Measurements from ENCODE around the gene SUSD4.

Gene SUSD4

DNA sequence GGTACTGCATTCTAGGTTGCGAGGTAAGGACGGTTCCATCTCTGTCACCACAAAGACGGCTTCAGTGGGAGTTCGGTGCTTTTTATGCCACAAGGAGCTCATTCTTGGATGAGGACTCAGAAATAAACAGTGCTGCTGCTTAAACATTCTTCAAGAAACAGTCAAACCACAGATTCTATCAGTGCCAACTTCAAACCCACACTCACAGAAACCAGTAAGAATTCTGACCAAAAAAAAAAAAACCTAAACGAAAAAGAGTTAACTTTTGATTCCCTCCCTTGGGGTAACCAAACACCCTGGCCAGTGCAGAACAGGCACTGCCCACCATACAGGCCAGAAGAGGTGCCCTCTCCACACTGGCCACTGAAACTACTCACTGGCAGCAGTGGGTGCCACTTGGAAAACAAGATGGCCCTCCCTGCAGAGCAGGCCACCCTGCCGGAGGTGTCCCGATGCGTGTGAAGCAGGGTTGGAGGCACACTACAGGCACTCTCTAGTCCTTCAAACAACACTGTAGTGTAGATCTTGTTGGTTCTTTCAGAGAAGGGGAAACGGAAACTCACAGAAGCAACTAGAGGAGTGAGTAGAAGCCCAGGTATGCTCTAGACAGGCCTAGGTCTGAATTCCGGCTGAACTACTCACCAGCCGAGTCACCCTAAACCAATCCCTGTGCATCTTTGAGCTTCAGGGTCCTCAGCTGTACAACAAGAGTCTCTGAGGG, 133.7 kb downstream of the SUSD4 start:
- no peak for DNase-seq (ENCODE audit: low read depth in 3 of 3)

DNA sequence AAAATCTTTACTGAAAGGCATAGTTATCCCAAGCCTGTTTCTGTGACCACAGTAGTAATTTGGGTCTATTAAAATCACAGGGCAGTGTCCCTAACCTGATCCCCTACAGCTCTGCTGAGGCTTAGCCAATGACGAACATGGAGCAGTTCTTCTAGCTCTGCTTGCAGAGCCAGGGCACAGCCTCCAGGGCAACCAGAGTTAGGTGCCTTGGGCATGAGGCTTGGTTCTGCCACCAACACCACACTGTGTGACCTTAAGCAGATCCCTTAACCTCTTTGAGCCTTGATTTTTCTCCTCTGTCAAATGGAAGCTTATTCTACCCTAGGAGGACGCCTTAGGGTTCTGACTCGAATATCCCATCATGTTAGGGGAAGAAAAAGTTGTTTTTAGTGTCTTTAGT, 134.2 kb downstream of the SUSD4 start:
- no peak for DNase-seq (ENCODE audit: low read depth in 3 of 3)

DNA sequence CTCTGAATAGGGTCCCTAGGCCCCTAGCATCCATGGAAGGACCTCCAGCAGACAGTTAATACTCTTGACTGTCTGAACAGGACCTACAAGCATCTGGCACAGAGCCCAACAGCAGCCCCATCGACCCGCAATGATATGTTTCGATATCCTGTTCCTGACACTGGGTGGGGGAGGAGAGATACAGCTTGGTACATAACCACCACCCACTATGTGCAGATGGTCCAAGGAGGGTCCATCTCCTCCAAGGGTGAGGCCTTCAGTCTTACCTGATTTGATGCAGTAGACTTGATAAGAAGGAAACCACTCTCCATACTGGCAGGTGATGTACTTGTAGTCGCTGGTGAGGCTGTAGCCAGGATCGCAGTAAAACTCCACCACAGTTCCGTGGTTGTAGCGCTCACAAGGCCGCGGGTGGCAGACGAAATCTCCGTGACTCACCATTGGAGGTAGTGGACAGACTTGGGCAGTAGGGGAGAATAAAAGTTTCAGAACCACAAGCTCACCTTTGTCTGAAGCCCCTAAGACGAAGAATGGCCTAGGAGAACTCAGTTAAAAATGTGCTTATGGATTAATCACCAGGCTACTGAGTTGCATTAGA, 134.9 kb downstream of the SUSD4 start:
- no peak for DNase-seq (ENCODE audit: low read depth in 3 of 3)

DNA sequence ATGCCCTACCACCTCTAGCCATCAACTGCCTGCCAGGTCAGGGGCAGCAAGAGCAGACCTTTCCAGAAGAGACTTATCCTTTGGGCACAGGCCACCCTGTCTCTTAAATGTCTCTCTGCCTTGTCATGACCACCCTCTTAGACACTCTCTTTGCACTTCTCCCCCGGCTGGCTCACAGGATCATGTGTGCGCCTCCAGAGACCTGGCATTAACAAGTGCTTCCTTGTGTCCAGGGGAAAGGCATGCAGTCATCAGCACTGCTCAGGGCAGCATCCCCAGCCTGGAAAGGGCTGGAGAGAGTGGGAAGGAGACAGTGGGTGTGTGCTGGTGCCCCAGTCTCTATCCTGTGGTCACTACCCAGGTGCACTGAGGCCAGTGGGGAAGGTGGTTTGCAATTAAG, 135.8 kb downstream of the SUSD4 start:
- DNase-seq (ENCODE audit: low read depth in 3 of 3), result no peak

DNA sequence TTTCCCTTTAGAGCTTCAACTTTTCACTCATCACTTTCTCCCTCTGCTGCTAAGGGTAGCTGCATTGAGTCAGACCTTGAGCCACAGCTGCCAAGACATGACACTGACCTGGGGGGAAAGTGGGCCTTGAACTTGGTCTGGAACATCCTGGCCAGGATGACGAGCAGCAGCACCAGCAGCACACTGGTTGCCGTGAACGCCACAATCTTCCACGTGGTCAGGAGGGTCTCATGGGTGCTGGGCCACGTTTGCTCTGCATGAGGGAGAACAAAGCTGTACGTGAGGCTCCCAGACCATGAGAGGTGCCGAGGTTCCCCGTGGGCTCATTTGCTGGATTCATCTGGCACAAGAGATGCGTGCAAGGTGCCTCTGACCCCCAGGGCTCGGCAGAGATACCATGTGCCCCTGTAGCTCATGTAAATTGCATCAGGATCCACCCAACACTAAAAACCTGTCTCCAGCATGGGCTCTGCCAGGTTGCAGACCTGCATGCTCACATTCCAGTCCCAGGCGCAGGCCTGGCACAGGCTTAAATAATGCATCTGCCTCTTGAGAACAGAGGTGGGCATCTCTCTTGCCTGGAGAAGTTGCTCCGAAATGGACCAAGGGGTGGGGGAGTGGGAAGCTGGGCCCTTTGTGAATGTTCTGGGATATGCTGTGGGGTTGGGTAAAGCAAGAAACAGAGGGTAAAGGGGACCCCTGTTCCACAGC, 136.3 kb downstream of the SUSD4 start:
- DNase-seq (ENCODE audit: low read depth in 3 of 3), result no peak

DNA sequence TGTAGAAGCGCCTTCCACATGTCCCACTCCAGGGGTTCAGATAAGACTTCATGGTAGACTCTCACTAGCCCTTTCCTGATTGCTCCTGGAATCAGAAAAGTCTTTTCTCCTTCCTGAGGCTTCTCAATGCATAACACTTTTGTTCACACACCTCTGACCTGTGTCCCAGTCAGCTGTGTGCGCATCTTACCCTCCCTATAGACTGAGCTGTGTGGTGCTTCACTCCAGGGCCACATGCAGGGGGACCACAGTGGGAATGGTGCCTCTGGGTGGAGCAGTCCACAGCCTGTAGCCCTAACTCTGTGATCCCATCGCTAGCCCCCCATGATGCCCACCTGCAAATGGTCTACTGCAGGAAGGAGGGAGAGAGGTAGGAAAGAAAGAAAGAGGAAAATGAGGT, 136.9 kb downstream of the SUSD4 start:
- no peak for DNase-seq (ENCODE audit: low read depth in 3 of 3)

DNA sequence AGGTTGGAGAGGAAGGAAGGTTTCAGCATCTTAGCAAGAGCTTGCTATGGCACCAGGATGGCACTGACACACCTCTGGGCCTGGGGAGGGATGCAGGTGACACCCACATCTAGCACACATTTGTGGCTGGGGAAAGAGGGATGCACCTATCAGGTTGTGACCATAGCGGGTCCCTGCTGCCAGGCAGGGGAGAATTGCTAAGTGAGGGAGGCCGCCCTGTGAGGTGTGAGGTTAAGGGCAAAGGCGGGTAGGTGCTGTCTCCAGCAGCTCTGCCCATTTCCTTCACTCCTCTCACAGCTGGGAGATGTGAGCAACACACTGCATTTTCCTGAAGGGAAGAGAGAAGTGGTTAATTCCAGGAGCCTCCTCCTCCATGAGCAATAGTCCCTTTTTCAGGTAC, 137.7 kb downstream of the SUSD4 start:
- DNase-seq (ENCODE audit: low read depth in 3 of 3), result no peak

DNA sequence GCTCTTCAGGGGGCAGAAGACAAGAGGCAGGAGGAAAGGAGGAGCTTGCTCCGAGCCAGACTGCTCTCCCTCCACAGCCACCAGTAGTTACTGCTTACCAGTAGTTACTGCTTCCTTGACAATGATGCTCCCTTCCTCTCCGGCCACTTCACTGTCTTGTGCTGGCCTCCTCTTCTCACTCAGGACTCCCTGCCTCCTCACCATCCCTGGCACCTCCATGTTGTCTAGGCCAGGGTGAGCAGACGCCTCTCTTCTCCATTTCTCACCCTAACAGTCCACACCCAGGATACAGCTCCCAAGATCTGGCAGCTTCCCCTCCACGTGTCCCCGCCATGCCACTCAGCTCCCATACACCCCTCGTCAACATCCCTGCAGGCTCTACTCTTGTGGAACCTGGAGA, 138.5 kb downstream of the SUSD4 start:
- no peak for DNase-seq (ENCODE audit: low read depth in 3 of 3)

DNA sequence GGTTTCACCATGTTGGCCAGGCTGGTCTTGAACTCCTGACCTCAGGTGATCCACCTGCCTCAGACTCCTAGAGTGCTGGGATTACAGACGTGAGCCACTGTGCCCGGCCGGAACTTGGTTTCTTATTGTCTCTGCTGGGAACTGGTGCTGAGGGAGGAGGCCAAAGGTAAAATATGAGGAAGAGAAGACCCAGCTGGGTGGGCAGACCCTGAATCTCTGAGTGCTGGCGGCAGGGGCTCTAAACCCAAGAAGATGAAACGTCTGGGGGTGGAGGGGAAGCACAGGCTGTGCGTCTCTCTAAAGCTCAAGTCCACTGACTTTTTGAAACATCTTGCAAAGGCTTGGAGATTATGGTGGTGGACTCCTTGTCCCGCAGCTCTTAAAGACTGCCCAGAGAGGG, 138.9 kb downstream of the SUSD4 start:
- no peak for DNase-seq (ENCODE audit: low read depth in 3 of 3)

DNA sequence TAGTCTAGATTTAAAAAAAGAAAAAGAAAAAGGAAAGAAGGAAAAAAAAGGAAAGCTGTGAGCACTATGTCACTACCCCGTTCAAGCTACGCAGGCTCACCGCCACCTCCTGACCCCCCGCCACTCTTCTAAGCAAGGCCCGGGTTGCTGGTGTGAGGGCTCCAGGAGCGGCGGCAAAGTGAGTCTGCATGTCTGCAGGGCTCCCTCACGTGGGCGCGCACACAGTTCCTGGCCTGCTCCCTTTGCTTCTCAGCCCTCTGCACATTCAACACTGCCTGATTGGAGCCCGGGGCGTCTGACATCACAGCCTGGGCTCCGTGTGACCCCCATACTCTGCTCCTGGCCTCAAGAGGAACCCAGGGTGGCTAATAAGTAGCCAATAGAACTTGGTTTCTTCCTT, 139.5 kb downstream of the SUSD4 start:
- no peak for DNase-seq (ENCODE audit: low read depth in 3 of 3)

DNA sequence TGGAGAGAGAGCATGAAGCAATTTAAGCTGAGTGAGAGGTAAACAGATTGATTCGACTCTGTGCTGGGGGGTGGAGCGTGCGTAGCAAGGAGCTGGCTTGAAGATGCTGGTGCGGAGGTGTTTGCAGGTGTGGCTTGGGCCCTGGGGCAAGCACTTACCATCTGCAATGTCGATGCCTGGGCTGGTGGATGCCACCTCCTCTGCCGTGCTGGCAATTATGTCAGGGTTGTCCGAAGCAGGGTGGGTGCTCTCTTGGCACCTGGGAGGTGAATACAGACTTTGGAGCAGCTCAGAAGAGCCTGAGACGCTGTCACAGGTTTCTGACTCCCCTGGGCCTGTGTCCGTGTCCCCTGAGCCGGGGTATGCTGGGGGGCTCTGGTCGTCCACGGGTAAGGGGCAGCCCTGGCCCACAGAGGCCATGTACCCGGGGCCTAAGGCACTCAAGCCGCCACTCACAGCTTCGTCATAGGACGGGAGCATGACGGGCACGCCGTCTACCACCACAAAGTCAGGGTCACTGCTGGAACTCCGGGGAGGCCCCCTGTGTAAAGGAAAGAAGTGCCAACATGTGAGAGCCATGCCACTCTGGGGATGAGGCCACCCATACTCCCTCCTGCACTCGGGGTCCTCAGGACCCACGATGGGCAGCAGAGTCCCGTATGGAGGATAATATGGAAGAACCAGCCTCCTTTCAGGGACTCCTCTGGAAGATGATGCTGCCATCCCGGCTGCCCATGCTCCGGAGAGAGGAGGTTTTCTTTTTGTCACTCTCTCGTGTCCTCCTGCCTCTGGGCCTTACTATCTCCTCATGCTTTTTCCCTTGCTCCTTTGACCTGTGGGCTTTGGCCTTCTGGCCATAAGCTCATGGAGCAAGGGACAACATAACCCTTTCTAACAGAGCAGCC, 140.6 kb downstream of the SUSD4 start:
- DNase-seq (ENCODE audit: low read depth in 3 of 3), result no peak

DNA sequence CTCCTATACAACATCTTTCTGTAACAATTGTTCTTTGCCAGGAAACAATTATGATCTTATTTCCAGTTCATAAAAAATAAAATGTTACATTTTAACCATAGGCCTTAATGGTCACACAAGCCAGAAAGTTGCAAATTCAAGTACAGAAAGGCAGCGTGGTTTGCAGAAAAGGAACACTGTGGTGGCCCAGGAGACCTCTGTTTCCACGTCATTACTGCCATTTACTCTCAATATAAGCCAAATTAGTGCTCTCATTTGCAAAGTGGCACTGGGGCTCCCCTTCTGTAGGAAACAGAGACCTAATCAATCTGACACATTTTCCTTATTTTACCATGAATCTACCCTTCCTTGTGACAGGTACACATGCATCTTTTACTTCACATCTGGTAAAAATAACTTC, 141.6 kb downstream of the SUSD4 start:
- DNase-seq (ENCODE audit: low read depth in 3 of 3), result no peak

DNA sequence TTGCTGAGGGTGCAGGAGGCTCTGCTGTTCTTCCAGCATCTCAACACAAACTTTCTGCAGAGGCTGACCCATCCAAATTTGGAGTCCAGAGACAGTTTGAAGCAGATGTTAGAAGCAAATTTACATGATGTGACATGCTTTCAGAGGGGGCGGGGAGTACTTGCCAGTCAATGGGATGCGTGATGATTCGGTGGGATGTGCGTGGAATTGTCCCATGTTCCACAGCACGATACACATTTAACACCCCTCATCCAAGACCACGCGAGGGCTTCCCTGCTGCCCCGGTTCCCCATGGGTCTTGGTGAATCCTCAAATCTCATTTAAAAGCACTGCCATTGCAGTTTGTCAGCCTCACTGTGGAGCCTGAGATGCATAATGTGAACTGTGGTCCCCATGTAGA, 142.3 kb downstream of the SUSD4 start:
- no peak for DNase-seq (ENCODE audit: low read depth in 3 of 3)

DNA sequence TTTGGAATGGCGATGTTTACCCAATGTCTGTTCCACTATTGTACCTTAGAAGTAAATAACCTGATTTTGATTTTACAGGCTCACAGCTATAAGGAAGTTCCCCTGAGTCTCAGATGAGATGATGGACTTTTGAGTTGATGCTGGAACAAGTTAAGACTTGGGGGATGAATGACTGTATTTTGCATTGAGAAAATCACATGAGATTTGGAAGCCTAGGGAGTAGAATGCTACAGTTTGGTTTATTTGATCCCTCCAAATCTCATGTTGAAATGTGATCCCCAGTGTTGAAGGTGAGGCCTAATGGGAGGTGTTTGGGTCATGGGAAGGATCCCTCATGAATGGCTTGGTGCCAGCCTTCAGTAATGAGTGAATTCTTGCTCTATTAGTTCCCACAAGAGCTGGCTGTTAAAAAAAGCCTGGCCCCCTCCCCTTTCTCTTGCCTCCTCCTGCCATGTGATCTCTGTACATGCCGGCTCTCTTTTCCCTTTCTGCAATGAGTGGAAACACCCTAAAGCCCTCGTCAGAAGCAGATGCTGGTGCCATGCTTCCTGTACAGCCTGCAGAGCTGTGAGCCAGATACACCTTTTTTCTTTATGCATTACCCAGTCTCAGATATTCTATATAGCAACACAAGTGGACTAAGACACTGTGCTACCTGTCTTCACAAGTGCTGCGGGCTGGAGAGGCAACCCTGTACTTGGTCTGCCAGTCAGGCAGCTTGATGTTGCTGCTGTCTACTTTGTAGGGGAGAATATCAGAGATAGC, 143.9 kb downstream of the SUSD4 start:
- no peak for DNase-seq (ENCODE audit: low read depth in 3 of 3)

DNA sequence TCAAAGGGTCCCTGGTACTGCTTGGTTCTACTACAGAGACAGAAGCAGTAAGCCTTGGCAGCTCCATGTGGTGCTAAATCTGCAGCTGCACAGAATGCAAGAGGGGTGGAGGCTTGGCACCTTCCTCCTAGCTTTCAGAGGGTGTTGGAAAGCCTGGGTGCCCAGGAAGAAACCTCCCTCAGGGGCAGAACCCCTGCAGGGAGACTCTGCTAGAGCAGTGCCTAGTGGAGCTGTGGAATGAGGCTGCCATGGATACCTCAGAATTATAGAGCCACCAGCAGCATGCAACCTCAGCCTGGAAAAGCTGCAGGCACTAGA, 144.7 kb downstream of the SUSD4 start:
- DNase-seq (ENCODE audit: low read depth in 3 of 3), result no peak

DNA sequence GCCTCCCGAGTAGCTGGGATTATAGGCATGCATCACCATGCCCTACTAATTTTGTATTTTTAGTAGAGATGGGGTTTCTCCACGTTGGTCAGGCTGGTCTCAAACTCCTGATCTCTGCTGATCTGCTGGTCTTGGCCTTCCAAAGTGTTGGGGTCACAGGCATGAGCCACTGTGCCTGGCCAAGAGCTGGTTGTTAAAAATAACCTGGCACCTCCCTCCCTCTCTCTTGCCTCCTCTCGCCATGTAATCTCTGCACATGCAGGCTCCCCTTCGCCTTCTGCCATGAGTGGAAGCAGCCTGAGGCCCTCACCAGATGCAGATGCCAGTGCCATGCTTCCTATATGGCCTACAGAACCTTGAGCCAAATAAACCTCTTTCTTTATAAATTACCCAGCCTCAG, 146.2 kb downstream of the SUSD4 start:
- no peak for DNase-seq (ENCODE audit: low read depth in 3 of 3)

DNA sequence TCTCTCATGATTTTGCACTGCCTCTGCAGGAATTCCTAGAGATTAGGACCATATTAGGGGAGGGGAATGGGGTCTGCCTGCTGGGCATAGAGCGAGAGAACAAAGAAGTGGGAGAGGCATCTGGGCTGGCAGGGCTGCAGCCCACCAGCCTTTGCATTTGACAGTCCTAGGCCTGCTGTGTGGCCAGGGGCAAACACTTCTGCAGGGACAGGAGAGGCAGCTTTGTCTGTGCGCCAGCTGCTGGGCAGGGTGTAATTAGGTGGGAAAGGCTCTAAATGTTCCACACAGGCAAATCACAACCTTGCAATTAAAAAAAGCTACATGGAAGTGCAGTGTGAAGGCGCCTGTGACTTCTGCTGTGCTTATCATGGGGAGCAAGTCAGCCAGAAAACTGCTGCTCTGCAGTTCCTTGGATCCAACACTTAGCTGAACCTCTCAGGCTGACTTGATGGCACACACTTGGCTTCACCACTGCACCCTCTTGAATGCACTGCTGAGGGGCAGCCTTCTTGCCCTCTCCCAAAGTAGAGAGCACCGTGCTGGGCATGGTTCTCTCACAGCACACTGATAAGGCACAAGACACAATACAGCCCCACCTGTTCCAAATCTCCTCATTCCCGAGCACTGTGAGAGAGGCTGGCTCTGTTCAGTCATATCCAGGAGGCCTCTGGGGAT, 147.3 kb downstream of the SUSD4 start:
- no peak for DNase-seq (ENCODE audit: low read depth in 3 of 3)

DNA sequence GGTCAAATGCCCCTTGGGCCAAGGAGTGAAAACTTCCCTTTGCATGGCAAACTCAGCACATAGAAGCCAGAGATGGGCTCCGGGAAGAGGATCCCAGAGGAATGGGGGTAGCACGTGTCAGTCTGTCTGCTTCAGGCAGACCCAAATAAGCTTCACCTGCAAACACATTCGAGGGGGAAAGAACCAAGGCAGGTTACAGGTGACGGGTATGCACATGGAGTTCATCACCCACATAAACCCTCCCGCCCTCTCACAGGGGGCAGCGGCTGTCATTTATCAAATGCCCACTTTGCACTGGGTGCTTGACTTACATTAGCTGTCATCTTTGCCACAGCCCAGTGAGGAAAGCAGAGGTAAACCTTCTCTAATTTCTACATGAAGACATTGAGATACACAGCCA, 147.9 kb downstream of the SUSD4 start:
- DNase-seq (ENCODE audit: low read depth in 3 of 3), result no peak

DNA sequence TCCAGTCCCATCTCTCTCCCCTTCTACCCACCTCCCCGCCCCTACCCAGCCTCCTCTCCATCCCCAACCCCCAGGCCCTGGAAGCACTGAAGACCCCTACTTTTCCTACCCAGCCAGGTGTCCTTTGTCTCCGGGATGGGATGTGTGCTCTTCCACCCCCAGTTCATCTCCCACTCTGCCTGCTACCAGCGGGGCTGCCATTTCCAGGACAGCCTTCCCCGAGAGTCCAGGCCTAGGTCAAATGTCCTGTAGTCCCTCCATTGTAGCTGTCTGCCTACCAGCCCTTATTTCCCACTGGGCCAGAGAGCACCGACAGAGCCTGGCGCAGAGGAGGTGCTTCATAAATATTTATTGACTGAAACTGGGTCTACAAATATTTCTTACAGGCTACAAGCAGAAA, 148.9 kb downstream of the SUSD4 start:
- no peak for DNase-seq (ENCODE audit: low read depth in 3 of 3)

DNA sequence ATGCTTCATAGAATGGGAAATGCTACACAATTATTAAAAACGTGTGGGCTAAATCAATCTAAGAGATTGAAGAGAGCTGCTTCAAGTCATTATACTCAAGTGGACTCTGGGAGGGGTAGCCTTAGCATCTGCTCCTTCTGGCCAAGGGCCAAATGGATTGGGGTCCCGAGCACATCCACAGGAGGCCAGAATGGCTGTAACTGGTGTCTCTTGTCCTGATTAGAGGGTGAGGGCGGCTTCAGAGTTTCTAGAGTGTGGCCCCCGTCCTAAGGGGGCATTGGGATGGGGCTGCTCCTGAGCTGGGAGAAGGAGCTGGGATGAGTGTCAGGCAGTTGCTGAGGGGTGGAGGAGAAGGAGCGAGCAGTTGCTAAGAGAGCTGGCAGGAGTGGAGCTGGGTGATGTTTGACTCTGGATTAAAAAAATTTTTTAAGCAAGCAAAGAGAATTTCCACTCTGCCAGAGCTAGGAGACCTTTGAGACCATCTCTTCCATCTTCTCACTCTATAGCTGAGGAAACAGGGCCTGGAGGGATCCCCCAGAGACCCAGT, 149.6 kb downstream of the SUSD4 start:
- DNase-seq (ENCODE audit: low read depth in 3 of 3), result no peak

DNA sequence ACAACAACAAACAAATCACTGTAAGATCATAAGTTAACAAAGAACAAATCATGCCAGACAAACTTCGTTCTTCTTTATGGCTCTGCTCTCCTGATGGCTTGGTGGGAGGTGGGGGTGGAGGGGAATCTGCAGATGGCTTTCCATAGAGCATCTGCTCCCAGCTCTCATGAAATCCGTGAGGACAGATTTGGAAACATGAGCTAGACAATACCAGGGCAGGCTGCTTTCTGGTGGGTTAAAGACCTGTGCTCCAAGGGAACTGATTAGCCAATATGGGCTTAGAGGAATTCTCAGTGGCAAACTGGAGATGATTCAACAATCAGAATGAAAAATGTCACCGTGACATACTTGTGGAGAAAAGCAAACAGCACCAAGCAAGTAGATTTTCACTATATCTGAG, 151.5 kb downstream of the SUSD4 start:
- no peak for DNase-seq (ENCODE audit: low read depth in 3 of 3)
